ELR (cell line): Measurements from ENCODE around the gene BST1.

Experiments used
- DNase-seq: peaks from one replicate; pipeline ENCODE4 v3.0.0-alpha.2; 2015; ENCODE audit warnings: low read depth

Gene BST1

GRCh38 chr4:15702941-15703403 is at the start of gene BST1:
BST1 (plus strand) TSS chr4:15703065; CDS start chr4:15703145, 80 bp downstream.
- DNase-seq: peak; percentile 46

GRCh38 chr4:15653420-15653819 is 49.4 kb upstream of the BST1 start:
- DNase-seq: peak; percentile 19

- peak; percentile 68 for DNase-seq
These were observed 48.8 kb upstream of the BST1 start for GRCh38 chr4:15653864-15654592.

- peak; percentile 55 for DNase-seq
These were observed 48.2 kb upstream of the BST1 start for GRCh38 chr4:15654593-15655222.

- DNase-seq: peak; percentile 84
These were observed 47.4 kb upstream of the BST1 start, which contains the start of gene FBXL5 for GRCh38 chr4:15655223-15656037. FBXL5 (minus strand) TSS chr4:15655357; CDS start chr4:15655287, 70 bp downstream.

GRCh38 chr4:15656038-15656470 is 46.8 kb upstream of the BST1 start:
- DNase-seq: no peak

- no peak for DNase-seq
These were observed 45.5 kb upstream of the BST1 start for GRCh38 chr4:15657366-15657765.

- DNase-seq: no peak
These were observed 44.6 kb upstream of the BST1 start for GRCh38 chr4:15658136-15658770.

GRCh38 chr4:15658781-15659180 is 44.1 kb upstream of the BST1 start:
- DNase-seq: no peak

- peak; percentile 16 for DNase-seq
These were observed 42.9 kb upstream of the BST1 start for GRCh38 chr4:15659768-15660570.

GRCh38 chr4:15665753-15666365 is 37.0 kb upstream of the BST1 start:
- DNase-seq: peak; percentile 90

GRCh38 chr4:15667006-15667405 is 35.9 kb upstream of the BST1 start:
- no peak for DNase-seq

GRCh38 chr4:15668566-15669435 is 34.1 kb upstream of the BST1 start:
- DNase-seq: no peak

- no peak for DNase-seq
These were observed 32.3 kb upstream of the BST1 start for GRCh38 chr4:15670576-15670975.

- DNase-seq: no peak
These were observed 30.8 kb upstream of the BST1 start for GRCh38 chr4:15672101-15672500.

GRCh38 chr4:15673337-15673736 is 29.5 kb upstream of the BST1 start:
- no peak for DNase-seq

GRCh38 chr4:15674046-15674445 is 28.8 kb upstream of the BST1 start:
- no peak for DNase-seq

GRCh38 chr4:15674926-15675325 is 27.9 kb upstream of the BST1 start:
- DNase-seq: no peak

GRCh38 chr4:15675356-15675755 is 27.5 kb upstream of the BST1 start:
- no peak for DNase-seq

GRCh38 chr4:15676039-15676438 is 26.8 kb upstream of the BST1 start:
- no peak for DNase-seq
